GM12865 (cell line): Measurements from ENCODE around the gene ZXDC.

Source experiments
- DNase-seq: peaks from one replicate; pipeline ENCODE4 v3.0.0; 2010; ENCODE audit warnings: low read depth
- H3K4me3 ChIP-seq: 2 replicates; pipeline ENCODE4 v1.5.1; 2011; ENCODE audit warnings: mild to moderate bottlenecking, low read depth, low read length, control low read depth
- CTCF ChIP-seq: IDR thresholded peaks from 2 replicates; pipeline ENCODE4 v1.5.1; 2011; ENCODE audit warnings: low read length, control low read depth, low read depth, inconsistent platforms; ENCODE audit not compliant: insufficient read depth; ENCODE audit errors: missing control alignments

Gene ZXDC

DNA sequence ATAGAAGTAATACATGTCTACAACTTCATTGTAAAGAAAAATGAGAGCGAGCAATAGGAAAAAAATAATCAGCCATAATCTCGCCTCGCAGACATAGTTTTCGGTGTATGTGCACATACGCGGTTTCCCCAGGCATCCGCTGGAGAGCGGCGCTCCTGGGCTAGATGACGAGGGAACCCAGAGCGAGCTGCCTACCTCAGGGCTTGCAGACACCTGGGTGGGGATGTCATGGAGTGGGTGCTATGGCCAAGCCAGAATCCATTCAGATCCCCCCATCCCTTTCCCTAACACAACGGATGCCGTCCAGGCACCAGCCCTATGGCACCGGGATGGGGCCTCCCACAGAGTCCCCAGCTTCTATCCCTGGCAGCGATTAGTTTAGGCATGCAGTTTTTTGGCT lies 85.5 kb downstream of the ZXDC start:
- no peak overlapping the region for H3K4me3 ChIP-seq
- no peak for DNase-seq
- TF ChIP-seq CTCF, result no peak

- DNase-seq, result no peak
- H3K4me3 ChIP-seq, result no peak overlapping the region
- no peak for TF ChIP-seq CTCF
These were observed 85.9 kb downstream of the ZXDC start for GRCh38 chr3:126389794-126390146.

DNA sequence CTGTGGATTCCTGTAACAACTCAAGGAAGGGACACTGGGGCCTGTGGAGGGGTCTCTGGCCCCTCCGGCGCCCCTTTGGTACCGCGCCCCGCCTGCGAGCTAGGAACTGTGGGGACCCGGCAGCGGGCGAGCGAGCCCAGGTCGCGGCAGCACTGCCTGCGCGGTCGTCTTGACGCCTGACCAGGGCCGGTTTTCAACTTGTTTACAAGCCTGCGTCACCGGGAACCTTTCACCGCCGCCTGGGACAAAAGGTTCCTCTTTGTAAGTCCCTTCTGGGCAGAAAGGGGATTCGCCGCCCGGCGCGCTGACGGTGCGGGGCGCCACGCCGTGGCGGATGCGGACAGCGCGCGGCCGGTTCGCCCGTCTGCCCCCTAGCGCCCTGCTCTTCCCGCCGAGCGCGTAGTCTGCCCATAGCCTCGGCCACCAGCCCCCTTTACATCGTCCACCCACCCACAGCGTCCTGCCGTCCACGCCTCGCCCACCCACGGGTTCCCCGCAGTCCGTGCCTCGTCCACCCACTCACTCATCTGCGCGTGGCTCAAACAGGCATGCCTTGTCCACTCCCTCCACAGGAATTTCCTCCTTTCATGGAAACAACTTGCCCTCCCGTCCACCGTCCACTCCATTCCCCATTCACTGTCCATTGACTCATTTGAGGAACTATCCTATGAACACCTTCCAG lies 86.4 kb downstream of the ZXDC start:
- DNase-seq, result peak; percentile 70
- peak; percentile 79 for TF ChIP-seq CTCF
- H3K4me3 ChIP-seq, result no peak overlapping the region
